Activated naive CD8-positive, alpha-beta T cell (primary cell): ENCODE data around the gene FAR2.
"Not testable (repeated sequence)": the region's sequence is repeated elsewhere in the genome, so short reads cannot be mapped to it uniquely, and the experiment has no call there.

Source experiments
- H3K27ac Mint-ChIP-seq: one replicate; pipeline ENCODE4 v1.8.0; 2021; ENCODE audit warnings: mixed read lengths
- H3K27me3 Mint-ChIP-seq: one replicate; pipeline ENCODE4 v1.8.0; 2021; ENCODE audit warnings: mixed read lengths
- H3K36me3 Mint-ChIP-seq: one replicate; pipeline ENCODE4 v1.8.0; 2021; ENCODE audit warnings: mixed read lengths
- H3K4me1 Mint-ChIP-seq: one replicate; pipeline ENCODE4 v1.8.0; 2021; ENCODE audit warnings: low read depth, mixed read lengths
- H3K4me3 Mint-ChIP-seq: one replicate; pipeline ENCODE4 v1.8.0; 2021; ENCODE audit warnings: mild to moderate bottlenecking, mixed read lengths
- H3K9me3 Mint-ChIP-seq: one replicate; pipeline ENCODE4 v1.8.0; 2021; ENCODE audit warnings: low read depth, mixed read lengths

The FAR2 gene

DNA sequence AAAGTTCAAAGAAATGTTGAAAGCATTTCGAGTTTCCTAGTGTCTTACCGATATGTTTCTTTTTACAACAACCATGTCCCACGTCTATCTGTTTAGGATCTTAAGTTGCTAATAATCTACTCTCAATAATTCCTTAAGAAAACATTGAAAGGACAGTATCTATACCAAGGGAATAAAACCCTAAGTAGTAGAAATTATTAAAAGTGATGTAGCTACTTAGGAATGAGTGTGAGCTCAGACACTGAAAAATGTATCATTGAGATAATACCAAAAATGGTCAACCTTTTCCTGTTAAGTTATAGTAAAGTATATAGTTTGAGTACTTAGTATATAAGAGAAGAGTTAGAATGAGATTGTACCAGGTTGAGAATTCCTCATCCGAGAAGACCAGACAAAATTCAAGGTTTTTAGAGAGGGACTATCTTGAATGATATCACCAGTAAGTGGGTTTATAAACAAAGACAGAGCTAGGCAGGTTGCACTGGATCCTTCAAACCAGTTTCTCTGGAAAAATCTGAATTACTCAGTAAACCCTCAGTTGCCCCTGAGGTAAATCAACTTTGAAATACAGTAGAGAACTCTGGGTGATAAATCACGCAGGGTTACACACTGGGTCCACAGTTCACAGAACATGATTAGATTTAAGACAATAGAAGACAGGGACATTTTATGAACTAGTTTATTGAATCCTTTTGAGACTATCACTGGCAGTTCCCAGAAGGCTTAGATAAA is 135.1 kb downstream of the FAR2 start:
- no peaks in the 10 kb centered on the region for H3K4me1 Mint-ChIP-seq
- no peak overlapping the region for H3K4me3 Mint-ChIP-seq
- no peaks in the 10 kb centered on the region for H3K27me3 Mint-ChIP-seq
- peaks cover 10% of the 10 kb centered on the region for H3K36me3 Mint-ChIP-seq
- no peak overlapping the region for H3K27ac Mint-ChIP-seq
- no peaks in the 10 kb centered on the region for H3K9me3 Mint-ChIP-seq

DNA sequence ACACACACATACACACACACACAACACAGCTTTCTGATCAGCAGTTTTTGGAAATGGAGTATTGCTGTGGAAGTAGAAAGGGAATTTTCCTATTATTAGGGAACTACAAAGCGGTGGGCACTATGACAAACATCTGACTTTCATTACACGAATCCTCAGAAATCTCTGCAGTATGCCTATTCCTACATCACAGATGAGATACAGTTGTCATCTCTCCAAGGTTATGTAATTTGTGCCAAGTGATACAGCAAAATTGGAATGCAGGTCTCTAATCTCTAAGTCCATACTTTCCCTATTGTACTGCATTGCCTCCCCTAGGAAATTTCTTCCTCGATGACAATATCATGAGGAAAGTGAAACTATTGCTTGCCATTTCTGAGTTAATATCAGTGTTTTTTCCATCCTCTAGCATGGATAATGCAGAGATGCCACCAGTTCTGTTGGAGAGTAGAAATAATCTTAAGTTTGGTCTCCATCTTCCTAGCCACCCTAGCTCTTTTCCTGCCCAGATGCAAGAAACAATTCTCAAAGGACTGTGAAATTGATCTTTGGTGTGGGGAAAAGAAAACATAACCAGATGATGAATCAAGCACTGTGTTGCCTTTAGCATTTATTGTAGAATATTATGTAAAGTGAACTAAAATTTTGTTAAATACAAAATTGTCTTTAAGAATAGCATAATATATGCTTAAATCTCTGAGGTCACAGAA is 137.2 kb downstream of the FAR2 start:
- Mint-ChIP-seq H3K4me1 (no peaks in the 10 kb centered on the region), H3K9me3 (peaks cover 4% of the 10 kb centered on the region), H3K27me3 (no peaks in the 10 kb centered on the region), H3K4me3 (no peak overlapping the region), H3K27ac (no peak overlapping the region), H3K36me3 (peaks cover 18% of the 10 kb centered on the region)

DNA sequence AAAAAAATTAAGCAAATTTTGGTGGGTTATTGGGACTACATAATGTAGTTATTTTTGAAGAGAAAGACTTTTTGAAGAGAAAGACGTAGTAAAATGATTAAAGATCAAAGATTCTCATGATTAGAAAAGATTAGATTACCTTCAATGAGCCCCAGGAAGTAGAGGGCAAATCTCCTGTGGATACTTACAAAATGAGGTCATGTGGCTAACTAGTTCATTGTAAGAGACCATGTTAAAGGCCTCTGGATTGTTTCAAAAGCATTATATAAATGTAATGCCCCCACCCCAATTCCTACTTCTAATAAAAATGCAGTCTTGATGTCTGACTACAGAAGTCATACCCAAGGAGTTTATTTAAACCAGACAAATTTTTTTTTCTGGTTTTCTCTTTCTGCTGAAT is 138.5 kb downstream of the FAR2 start:
- Mint-ChIP-seq H3K27me3 (no peaks in the 10 kb centered on the region), H3K4me3 (no peak overlapping the region), H3K27ac (no peak overlapping the region), H3K36me3 (peaks cover 15% of the 10 kb centered on the region), H3K4me1 (no peaks in the 10 kb centered on the region), H3K9me3 (peaks cover 4% of the 10 kb centered on the region)

DNA sequence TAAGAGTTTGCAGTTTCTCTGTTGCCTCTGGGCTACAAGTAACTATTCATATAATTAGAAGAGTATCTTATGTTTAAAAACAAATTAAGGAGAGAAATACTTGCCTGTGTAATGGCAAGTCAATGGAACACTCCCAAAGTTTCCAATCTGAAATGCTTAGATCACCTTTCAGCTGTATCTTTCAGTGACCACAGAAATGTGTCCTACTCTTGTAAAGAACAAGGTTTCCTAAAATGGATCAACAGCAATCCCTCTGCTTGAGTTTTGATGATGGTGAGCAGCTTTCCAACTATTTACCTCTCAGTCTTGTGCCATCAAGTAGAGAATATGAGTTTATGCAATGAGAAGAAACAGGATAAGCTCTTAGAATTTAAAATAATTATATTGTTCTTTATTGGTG is 139.0 kb downstream of the FAR2 start:
- H3K9me3 Mint-ChIP-seq, result peaks cover 4% of the 10 kb centered on the region
- H3K36me3 Mint-ChIP-seq, result peaks cover 15% of the 10 kb centered on the region
- H3K27ac Mint-ChIP-seq, result no peak overlapping the region
- H3K4me3 Mint-ChIP-seq, result no peak overlapping the region
- H3K4me1 Mint-ChIP-seq, result no peaks in the 10 kb centered on the region
- no peaks in the 10 kb centered on the region for H3K27me3 Mint-ChIP-seq

DNA sequence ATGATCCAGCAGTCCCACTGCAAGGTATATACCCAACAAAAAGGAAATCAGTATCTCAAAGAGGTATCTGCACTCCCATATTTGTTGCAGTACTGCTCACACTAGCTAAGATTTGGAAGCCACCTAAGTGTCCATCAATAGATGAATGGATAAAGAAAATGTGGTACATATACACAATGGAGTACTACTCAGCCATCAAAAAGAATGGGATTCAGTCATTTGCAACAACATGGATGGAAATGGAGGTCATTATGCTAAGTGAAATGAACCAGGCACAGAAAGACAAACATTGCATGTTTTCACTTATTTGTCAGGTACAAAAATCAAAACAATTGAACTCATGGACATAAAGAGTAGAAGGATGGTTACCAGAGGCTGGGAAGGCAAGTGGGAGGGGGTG is 141.4 kb downstream of the FAR2 start:
- peaks cover 12% of the 10 kb centered on the region for H3K36me3 Mint-ChIP-seq
- H3K4me3 Mint-ChIP-seq, H3K4me1 Mint-ChIP-seq, H3K9me3 Mint-ChIP-seq, H3K27ac Mint-ChIP-seq, H3K27me3 Mint-ChIP-seq: not testable (repeated sequence)

DNA sequence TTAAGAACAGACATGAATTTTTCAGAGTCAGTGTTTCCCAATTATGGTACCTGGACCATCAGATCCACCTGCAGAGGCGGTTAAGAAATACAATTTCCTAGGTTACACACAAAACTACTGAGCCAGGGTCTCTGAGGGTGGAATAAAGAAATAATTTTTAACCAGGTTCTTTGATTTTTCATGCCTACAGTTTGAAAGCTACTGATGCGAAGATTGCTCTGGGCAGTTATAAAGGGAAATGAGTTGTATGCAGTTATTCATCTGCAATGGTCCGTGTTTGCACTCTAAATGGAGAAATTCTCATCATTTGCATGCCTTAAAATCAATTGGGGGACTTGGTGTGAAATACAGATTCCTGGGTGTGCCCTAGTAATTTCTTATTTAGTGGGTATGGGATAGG is 142.1 kb downstream of the FAR2 start:
- peaks cover 12% of the 10 kb centered on the region for H3K36me3 Mint-ChIP-seq
- peaks cover 4% of the 10 kb centered on the region for H3K9me3 Mint-ChIP-seq
- H3K27me3 Mint-ChIP-seq, result no peaks in the 10 kb centered on the region
- H3K27ac Mint-ChIP-seq, result no peak overlapping the region
- no peaks in the 10 kb centered on the region for H3K4me1 Mint-ChIP-seq
- H3K4me3 Mint-ChIP-seq, result no peak overlapping the region

DNA sequence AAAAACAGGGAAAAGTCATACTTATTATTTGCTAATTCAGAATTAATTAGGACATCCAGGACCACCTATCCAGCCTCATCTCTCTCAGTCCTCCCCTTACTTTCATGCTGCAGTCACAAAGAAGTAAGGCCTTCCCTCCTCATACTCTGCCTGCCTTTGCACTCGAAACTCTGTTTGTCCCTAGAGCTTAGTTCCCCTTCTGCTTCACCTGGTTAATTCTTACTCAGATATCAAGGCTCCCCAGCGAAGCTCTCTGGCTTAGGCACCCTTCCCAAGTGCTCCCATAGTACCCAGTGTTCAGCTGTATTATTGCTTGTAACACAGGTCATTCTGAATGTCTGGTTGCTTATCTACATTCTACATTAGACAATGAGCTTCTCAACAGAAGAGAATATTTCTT is 150.6 kb downstream of the FAR2 start:
- Mint-ChIP-seq H3K27ac (no peak overlapping the region), H3K4me1 (no peaks in the 10 kb centered on the region), H3K27me3 (no peaks in the 10 kb centered on the region), H3K36me3 (peaks cover 4% of the 10 kb centered on the region), H3K9me3 (no peaks in the 10 kb centered on the region), H3K4me3 (no peak overlapping the region)

DNA sequence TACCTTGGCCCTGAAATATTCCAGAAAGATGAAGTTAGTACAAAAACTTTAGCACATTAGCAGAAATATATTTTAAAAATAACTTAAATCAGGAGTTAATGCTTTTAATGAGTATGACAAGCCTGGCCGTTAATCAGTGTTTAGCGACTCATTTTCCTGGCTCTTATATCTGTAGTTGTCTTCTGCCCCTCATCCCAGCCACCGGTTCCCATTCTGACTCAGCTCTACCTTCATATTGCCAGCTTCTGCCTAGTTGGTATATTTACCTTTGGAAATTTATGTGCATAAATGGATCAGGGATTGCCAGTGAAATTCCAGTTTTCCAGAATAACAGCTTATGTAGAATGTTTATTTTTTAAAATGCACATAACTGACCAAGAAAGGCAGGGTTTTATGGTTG is 152.0 kb downstream of the FAR2 start:
- no peaks in the 10 kb centered on the region for H3K27me3 Mint-ChIP-seq
- H3K9me3 Mint-ChIP-seq, result no peaks in the 10 kb centered on the region
- H3K4me1 Mint-ChIP-seq, result no peaks in the 10 kb centered on the region
- H3K36me3 Mint-ChIP-seq, result peaks cover 4% of the 10 kb centered on the region
- H3K27ac Mint-ChIP-seq, result no peak overlapping the region
- no peak overlapping the region for H3K4me3 Mint-ChIP-seq

DNA sequence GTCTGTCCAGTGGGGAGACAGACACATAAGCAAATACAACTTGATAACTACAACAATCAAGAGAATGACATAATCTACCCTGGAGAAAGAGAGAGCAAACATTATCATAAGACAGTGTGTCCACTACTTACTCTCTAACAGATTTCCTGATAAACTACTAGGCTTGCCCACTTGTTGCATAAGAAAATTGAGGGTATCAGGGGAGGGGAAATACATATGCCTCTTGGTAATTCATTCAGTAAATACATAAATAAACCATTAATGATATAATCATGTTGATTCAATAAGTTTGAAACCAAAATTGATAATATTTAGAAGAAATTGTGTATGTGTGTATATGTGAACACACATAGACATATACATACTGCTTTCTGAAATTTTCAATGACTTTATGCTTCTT is 155.3 kb downstream of the FAR2 start:
- Mint-ChIP-seq H3K4me1 (no peaks in the 10 kb centered on the region), H3K9me3 (no peaks in the 10 kb centered on the region), H3K27ac (no peak overlapping the region), H3K27me3 (no peaks in the 10 kb centered on the region), H3K36me3 (peaks cover 4% of the 10 kb centered on the region), H3K4me3 (no peak overlapping the region)

DNA sequence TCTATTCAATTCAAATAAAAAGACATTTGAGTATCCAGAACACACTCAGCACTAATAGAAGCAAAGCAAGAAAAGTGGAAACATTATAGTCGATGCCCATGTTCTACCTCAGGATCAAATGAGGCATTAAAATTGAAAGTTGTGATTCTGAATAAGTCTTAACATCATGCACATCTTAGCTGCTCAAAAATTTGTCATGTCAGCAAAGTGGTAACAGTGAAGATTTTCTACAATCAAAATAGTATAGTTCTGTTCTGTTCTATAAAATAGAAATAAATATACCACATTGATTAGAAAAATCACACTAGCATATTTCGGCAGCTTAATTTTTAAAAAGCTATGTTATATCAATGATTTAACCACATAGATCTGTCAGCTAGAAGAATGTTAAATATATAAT is 157.2 kb downstream of the FAR2 start:
- Mint-ChIP-seq H3K36me3 (peaks cover 7% of the 10 kb centered on the region), H3K4me3 (no peak overlapping the region), H3K4me1 (no peaks in the 10 kb centered on the region), H3K9me3 (no peaks in the 10 kb centered on the region), H3K27ac (no peak overlapping the region), H3K27me3 (no peaks in the 10 kb centered on the region)

DNA sequence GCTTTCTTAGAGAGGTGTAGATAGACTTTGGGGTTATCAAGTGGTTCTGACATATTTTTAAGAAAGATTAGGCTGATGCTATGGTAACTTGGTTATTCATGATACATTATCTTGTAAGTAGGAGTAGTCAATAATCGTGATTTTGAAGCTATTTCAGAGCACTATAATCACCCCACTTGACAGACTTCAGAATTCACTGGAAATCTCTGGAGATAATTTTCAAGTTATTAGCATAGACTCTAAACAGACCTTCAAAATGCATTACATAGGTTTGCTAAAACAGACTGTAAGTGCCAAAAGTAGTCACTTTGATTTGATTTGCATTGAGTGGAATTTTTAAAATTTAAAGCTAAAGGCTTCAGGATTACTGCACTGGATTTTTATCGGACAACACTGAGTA is 157.6 kb downstream of the FAR2 start:
- Mint-ChIP-seq H3K27ac (no peak overlapping the region), H3K9me3 (no peaks in the 10 kb centered on the region), H3K4me3 (no peak overlapping the region), H3K4me1 (no peaks in the 10 kb centered on the region), H3K36me3 (peaks cover 7% of the 10 kb centered on the region), H3K27me3 (no peaks in the 10 kb centered on the region)

DNA sequence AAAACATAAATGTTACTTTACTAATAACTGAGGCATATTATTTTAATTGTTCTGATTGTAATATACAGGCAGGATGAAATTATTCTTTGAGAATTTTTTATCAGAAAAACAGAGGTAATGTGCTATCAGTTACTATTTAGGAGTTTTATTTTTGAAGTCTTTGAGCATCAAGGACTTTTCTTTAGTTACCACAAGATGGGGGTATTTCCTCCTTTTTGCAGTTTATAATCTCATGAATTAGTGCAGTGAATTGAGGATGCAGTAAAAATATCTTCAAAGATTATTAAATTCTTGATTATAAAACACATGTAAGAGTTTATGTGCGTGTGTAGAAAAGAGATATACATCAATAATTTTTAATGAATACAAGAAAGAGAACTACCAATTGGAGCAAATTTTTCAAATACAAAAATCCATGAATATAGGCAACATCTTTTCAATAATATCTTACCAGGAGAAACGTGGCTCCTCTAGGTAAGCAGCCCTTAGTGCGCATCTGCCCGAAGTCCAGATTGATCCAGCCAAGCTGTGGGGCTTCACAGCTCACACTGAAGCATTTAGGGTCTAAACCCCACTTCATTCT is 160.3 kb downstream of the FAR2 start:
- H3K4me1 Mint-ChIP-seq, result no peaks in the 10 kb centered on the region
- H3K9me3 Mint-ChIP-seq, result no peaks in the 10 kb centered on the region
- no peak overlapping the region for H3K27ac Mint-ChIP-seq
- H3K27me3 Mint-ChIP-seq, result no peaks in the 10 kb centered on the region
- H3K4me3 Mint-ChIP-seq, result no peak overlapping the region
- peaks cover 2% of the 10 kb centered on the region for H3K36me3 Mint-ChIP-seq

DNA sequence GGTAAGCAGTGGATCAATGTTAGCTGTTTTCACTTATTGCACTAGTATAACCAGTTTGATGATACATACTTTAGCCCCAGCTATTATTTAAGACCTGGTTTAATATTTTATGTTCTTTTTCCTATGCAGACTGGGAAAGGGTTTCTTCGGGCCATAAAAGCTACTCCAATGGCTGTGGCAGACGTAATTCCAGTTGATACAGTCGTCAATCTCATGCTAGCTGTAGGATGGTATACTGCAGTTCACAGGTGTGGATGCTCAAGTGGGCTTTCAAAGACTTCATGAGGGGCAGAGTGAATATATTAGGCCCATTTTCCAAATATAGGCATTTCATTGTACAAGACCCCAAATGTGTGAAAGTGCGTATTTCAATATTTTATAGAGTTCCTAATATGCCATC is 161.8 kb downstream of the FAR2 start:
- Mint-ChIP-seq H3K27me3 (no peaks in the 10 kb centered on the region), H3K4me3 (no peak overlapping the region), H3K9me3 (no peaks in the 10 kb centered on the region), H3K4me1 (no peaks in the 10 kb centered on the region), H3K36me3 (peaks cover 2% of the 10 kb centered on the region), H3K27ac (no peak overlapping the region)

DNA sequence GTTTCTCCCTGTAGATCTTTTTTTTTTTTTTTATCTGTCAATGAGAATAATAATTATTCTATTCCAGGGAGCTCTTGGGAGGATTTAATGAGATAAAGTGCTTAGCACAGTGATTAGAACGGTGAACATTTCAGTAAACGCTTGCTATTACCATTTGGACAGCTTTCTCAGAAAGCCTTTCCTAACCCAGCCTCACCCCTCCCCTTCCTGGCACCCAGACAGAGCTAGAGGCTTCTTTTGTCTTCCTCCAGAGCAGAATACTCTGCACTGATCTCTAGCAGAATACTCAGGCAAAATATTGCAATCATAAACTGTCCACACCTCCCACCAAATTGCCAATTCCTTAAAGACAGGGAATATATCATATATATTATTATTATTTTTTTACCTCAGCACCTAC is 165.3 kb downstream of the FAR2 start:
- peaks cover 10% of the 10 kb centered on the region for H3K4me1 Mint-ChIP-seq
- no peak overlapping the region for H3K4me3 Mint-ChIP-seq
- no peak overlapping the region for H3K27ac Mint-ChIP-seq
- no peaks in the 10 kb centered on the region for H3K9me3 Mint-ChIP-seq
- peaks cover 2% of the 10 kb centered on the region for H3K36me3 Mint-ChIP-seq
- H3K27me3 Mint-ChIP-seq, result no peaks in the 10 kb centered on the region

DNA sequence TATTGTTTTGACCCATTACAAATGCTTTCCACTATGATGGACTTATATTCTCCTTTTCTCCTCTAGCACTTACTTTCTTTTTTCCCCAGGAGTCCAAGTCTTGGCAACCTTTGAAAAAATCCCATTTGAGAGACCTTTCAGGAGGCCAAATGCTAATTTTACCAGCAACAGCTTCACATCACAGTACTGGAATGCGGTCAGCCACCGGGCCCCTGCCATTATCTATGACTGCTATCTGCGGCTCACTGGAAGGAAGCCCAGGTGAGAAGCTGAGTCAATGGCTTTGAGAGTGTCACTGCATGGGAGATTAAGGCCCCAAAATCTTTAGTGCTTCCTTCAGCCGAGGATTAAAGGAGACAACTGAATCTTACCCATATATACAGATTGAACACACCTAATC is 167.7 kb downstream of the FAR2 start:
- H3K4me3 Mint-ChIP-seq, result no peak overlapping the region
- no peaks in the 10 kb centered on the region for H3K9me3 Mint-ChIP-seq

More for the DNA sequence above, 167.7 kb downstream of the FAR2 start:
- Mint-ChIP-seq H3K27ac (no peak overlapping the region), H3K4me1 (peaks cover 10% of the 10 kb centered on the region), H3K27me3 (no peaks in the 10 kb centered on the region), H3K36me3 (peaks cover 5% of the 10 kb centered on the region)
